Body of pancreas (tissue), 4 donors: Measurements from ENCODE around the gene MLPH. TPM values are rescaled to one million over a fixed set of nuclear protein-coding genes. Genes with fewer than 3 reads are reported as not detected.

Experiments used
- ATAC-seq: fragments of 150-250 bp; one replicate; pipeline ENCODE4 v1.9.1; 2016
- DNase-seq, 4 donors: peaks; one replicate each; pipeline ENCODE4 v3.0.0-alpha.2; 2019
- H3K27ac ChIP-seq, 4 donors: fragments of 200-600 bp; sonication (generic); 1 replicate in 3 of 4; 2 replicates in 1 of 4; pipeline versions ENCODE4 v1.5.1 to v1.6.1; 2016 to 2019; ENCODE audit warnings: mild to moderate bottlenecking in 1 of 4, mixed read lengths in 1 of 4, moderate library complexity in 1 of 4
- H3K27me3 ChIP-seq, 2 donors: fragments of 200-600 bp; sonication (generic); one replicate each; pipeline ENCODE4 v1.6.0; 2016; ENCODE audit warnings: mild to moderate bottlenecking in 1 of 2
- H3K36me3 ChIP-seq, 2 donors: fragments of 200-600 bp; sonication (generic); replicated peaks in 1 of 2; 2 replicates each; pipeline ENCODE4 v1.5.1; 2016; ENCODE audit warnings: low read depth in 2 of 2; ENCODE audit not compliant: insufficient read depth in 1 of 2
- H3K4me1 ChIP-seq: fragments of 200-600 bp; sonication (generic); one replicate; pipeline ENCODE4 v1.6.0; 2016
- H3K4me3 ChIP-seq, 2 donors: fragments of 200-600 bp; sonication (generic); 1 replicate in 1 of 2; 2 replicates in 1 of 2; pipeline ENCODE4 v1.5.1; 2016 to 2019
- H3K9me3 ChIP-seq, 3 donors: fragments of 200-600 bp; sonication (generic); 1 replicate in 2 of 3; 2 replicates in 1 of 3; pipeline ENCODE4 v1.5.1; 2016
- CTCF ChIP-seq, 7 experiments: fragments of 450-650 bp in 4 of 7; fragments of 200-600 bp in 3 of 7; sonication (generic) in 3 of 7; IDR thresholded peaks; one replicate each; pipeline ENCODE4 v1.5.1; 2016 to 2019; ENCODE audit warnings: antibody characterized with exemption in 7 of 7
- POLR2A ChIP-seq, 3 donors: fragments of 450-650 bp; IDR thresholded peaks; one replicate each; pipeline ENCODE4 v1.6.1; 2016; ENCODE audit warnings: antibody characterized with exemption in 3 of 3, mild to moderate bottlenecking in 2 of 3
- whole genome bisulfite sequencing, 2 donors: methylation state at CpG; one replicate each; pipeline ENCODE4 v1.1.5; 2017; 5-methylcytosine and 5-hydroxymethylcytosine counted together
- intact Hi-C: fragments of 100-400 bp; cut with DNase I; formaldehyde crosslinking; loops from one replicate; pipeline ENCODE4 v1.15.1; 2023
- total RNA-seq, 2 donors: library from RNA; depleted of rRNA; stranded (reverse); fragments of >200 nt; gene quantifications; one replicate each; pipeline ENCODE4 v1.1.0, GENCODE V29; 2016

The MLPH gene
- total RNA-seq, 2 donors from 2014 or later = 30.3 to 64.3 TPM

- Histone ChIP-seq H3K36me3 (no peaks in the 10 kb centered on the region), H3K4me1 (peaks cover 48% of the 10 kb centered on the region), H3K9me3 (no peaks in the 10 kb centered on the region), H3K27me3 (no peaks in the 10 kb centered on the region), H3K4me3 (no peak overlapping the region), H3K27ac (peak overlapping the region; percentile 51 to 78 (median 70))
- ATAC-seq (peak; percentile 47), DNase-seq (no peak)
- 54 to 63% methylated on average over 8 of the region's 8 CpGs for WGBS, 2 donors
- intact Hi-C loops = no loop called here
- TF ChIP-seq POLR2A (IDR thresholded peaks at IDR 0.05) = no peak
- no peak for TF ChIP-seq CTCF (IDR thresholded peaks at IDR 0.05)
These were observed 3.1 kb downstream of the MLPH start for GRCh38 chr2:237490009-237490711.

- DNase-seq (no peak), ATAC-seq (no peak)
- intact Hi-C loops = no loop called here
- H3K36me3 ChIP-seq = no peaks in the 10 kb centered on the region
- peaks cover 48% of the 10 kb centered on the region for H3K4me1 ChIP-seq
- H3K27me3 ChIP-seq = no peaks in the 10 kb centered on the region
- no peak overlapping the region for H3K4me3 ChIP-seq
- 81 to 83% methylated on average over 6 of the region's 6 CpGs for WGBS, 2 donors
- no peaks in the 10 kb centered on the region for H3K9me3 ChIP-seq
- H3K27ac ChIP-seq = peak overlapping the region in 3 of 4 donors; percentile 3 to 73 (median 19)
- TF ChIP-seq CTCF (IDR thresholded peaks at IDR 0.05) (no peak), POLR2A (IDR thresholded peaks at IDR 0.05) (no peak)
These were observed 3.7 kb downstream of the MLPH start for GRCh38 chr2:237490795-237491194.

- DNase-seq = no peak
- ATAC-seq = no peak
- H3K36me3 ChIP-seq = no peaks in the 10 kb centered on the region
- WGBS, 2 donors = 83 to 88% methylated on average over 8 of the region's 8 CpGs
- H3K4me1 ChIP-seq = peaks cover 40% of the 10 kb centered on the region
- H3K27ac ChIP-seq = no peak overlapping the region
- TF ChIP-seq POLR2A (IDR thresholded peaks at IDR 0.05) (no peak), CTCF (IDR thresholded peaks at IDR 0.05) (no peak)
- no peaks in the 10 kb centered on the region for H3K27me3 ChIP-seq
- no peaks in the 10 kb centered on the region for H3K9me3 ChIP-seq
- no peak overlapping the region for H3K4me3 ChIP-seq
- intact Hi-C loops = no loop called here
These were observed 4.6 kb downstream of the MLPH start for GRCh38 chr2:237491515-237492118.

- Histone ChIP-seq H3K9me3 (no peaks in the 10 kb centered on the region), H3K4me3 (no peak overlapping the region), H3K4me1 (peaks cover 36% of the 10 kb centered on the region), H3K36me3 (no peaks in the 10 kb centered on the region), H3K27ac (no peak overlapping the region), H3K27me3 (no peaks in the 10 kb centered on the region)
- ATAC-seq (no peak), DNase-seq (no peak)
- TF ChIP-seq POLR2A (IDR thresholded peaks at IDR 0.05) (no peak), CTCF (IDR thresholded peaks at IDR 0.05) (no peak)
- intact Hi-C loops = no loop called here
- 84 to 96% methylated on average over 6 of the region's 6 CpGs for WGBS, 2 donors
These were observed 5.3 kb downstream of the MLPH start for GRCh38 chr2:237492137-237492890.
